ENCODE measurements around the gene SPATA45. TPM values are rescaled to one million over a fixed set of nuclear protein-coding genes. Genes with fewer than 3 reads are reported as not detected.

The SPATA45 gene
- total RNA-seq, 4 donors from 2014 or later = not detected

GRCh38 chr1:212791676-212792395 lies 55.6 kb downstream of the SPATA45 start, which contains the start of the genes NSL1 and TATDN3:
NSL1 (minus strand) TSS chr1:212791777; CDS start chr1:212791763, 14 bp downstream.
TATDN3 (plus strand) TSS chr1:212791894; CDS start chr1:212791922, 28 bp downstream.
- Histone ChIP-seq H3K4me1 (peaks cover 15 to 20% of the 10 kb centered on the region in 2 donors), H3K9me3 (no peaks in the 10 kb centered on the region), H3K4me3 (replicated peaks in 1 of 3) (peak within 1 kb of the TSS; percentile 67 to 81 (median 78)), H3K27ac (peak within 1 kb of the TSS; percentile 84 to 93 (median 86)), H3K36me3 (peaks cover 0 to 3% of the 10 kb centered on the region in 2 donors), H3K27me3 (no peaks in the 10 kb centered on the region)
- intact Hi-C loops (cut with DNase I) = loop anchor here (10.0 kb wide), 2 partner anchors 63 to 223 kb away; partner anchors contain the start of genes ANGEL2 and FLVCR1
- 0% methylated on average over 31 to 34 of the region's 46 CpGs for WGBS, 2 donors
- TF ChIP-seq POLR2A (IDR thresholded peaks at IDR 0.05) (peak in 1 of 2 donors; percentile 79), CTCF (IDR thresholded peaks at IDR 0.05) (no peak)
- peak; percentile 83 to 85 for DNase-seq

- peak overlapping the region; percentile 67 to 81 (median 78) for H3K4me3 ChIP-seq (replicated peaks in 1 of 3)
- intact Hi-C loops (cut with DNase I) = loop anchor here (10.0 kb wide), 2 partner anchors 64 to 224 kb away; partner anchors contain the start of genes ANGEL2 and FLVCR1
Observed at GRCh38 chr1:212791261-212791675, 56.2 kb downstream of the SPATA45 start.

GRCh38 chr1:212785871-212786270 lies 61.6 kb downstream of the SPATA45 start:
- Histone ChIP-seq H3K36me3 (peaks cover 0 to 10% of the 10 kb centered on the region in 2 donors), H3K4me1 (peaks cover 8 to 15% of the 10 kb centered on the region in 2 donors), H3K9me3 (no peaks in the 10 kb centered on the region), H3K27ac (no peak overlapping the region), H3K27me3 (no peaks in the 10 kb centered on the region), H3K4me3 (replicated peaks in 1 of 3) (no peak overlapping the region)
- 92 to 98% methylated on average over 1 of the region's 1 CpG for WGBS, 2 donors
- TF ChIP-seq CTCF (IDR thresholded peaks at IDR 0.05) (no peak), POLR2A (IDR thresholded peaks at IDR 0.05) (no peak)
- intact Hi-C loops (cut with DNase I) = loop anchor here (10.0 kb wide), 1 partner anchor 121 kb away; no protein-coding TSS in a partner anchor
- no peak for DNase-seq

More at GRCh38 chr1:212791261-212791675, 56.2 kb downstream of the SPATA45 start:
- 0% methylated on average over 12 to 21 of the region's 22 CpGs for WGBS, 2 donors
- TF ChIP-seq CTCF (IDR thresholded peaks at IDR 0.05) (no peak), POLR2A (IDR thresholded peaks at IDR 0.05) (no peak)
- peak overlapping the region in 2 of 3 donors; percentile 84 to 93 for H3K27ac ChIP-seq
- H3K9me3 ChIP-seq = no peaks in the 10 kb centered on the region
- no peaks in the 10 kb centered on the region for H3K36me3 ChIP-seq
- DNase-seq = no peak
- peaks cover 15 to 20% of the 10 kb centered on the region in 2 donors for H3K4me1 ChIP-seq
- H3K27me3 ChIP-seq = no peaks in the 10 kb centered on the region

GRCh38 chr1:212783976-212784375 lies 63.5 kb downstream of the SPATA45 start:
- Histone ChIP-seq H3K4me1 (no peaks in the 10 kb centered on the region), H3K36me3 (peaks cover 0 to 10% of the 10 kb centered on the region in 2 donors), H3K27ac (no peak overlapping the region), H3K27me3 (no peaks in the 10 kb centered on the region), H3K9me3 (no peaks in the 10 kb centered on the region), H3K4me3 (replicated peaks in 1 of 3) (no peak overlapping the region)
- intact Hi-C loops (cut with DNase I) = loop anchor here (10.0 kb wide), 1 partner anchor 119 kb away; no protein-coding TSS in a partner anchor
- DNase-seq = no peak
- 77 to 80% methylated on average over 1 of the region's 1 CpG for WGBS, 2 donors
- TF ChIP-seq CTCF (IDR thresholded peaks at IDR 0.05) (no peak), POLR2A (IDR thresholded peaks at IDR 0.05) (no peak)
